Panc1 (cell line): ENCODE results near the gene BTLA.

Experiments
- CTCF ChIP-seq: fragments of 450-650 bp; IDR thresholded peaks from 2 replicates; pipeline ENCODE4 v1.5.1; 2017; ENCODE audit warnings: mild to moderate bottlenecking
- POLR2AphosphoS5 ChIP-seq: IDR thresholded peaks from 2 replicates; pipeline ENCODE4 v1.6.1; 2012; ENCODE audit warnings: mild to moderate bottlenecking, low read depth, low read length, moderate library complexity
- SIN3A ChIP-seq: IDR thresholded peaks from 2 replicates; pipeline ENCODE4 v1.6.1; 2012; ENCODE audit warnings: low read depth, mild to moderate bottlenecking, low read length, moderate library complexity, borderline replicate concordance; ENCODE audit not compliant: insufficient read depth
- TCF7L2 ChIP-seq: IDR thresholded peaks from 2 replicates; pipeline ENCODE4 v1.6.1; 2011; ENCODE audit warnings: mild to moderate bottlenecking, low read depth, low read length, inconsistent platforms

GRCh38 chr3:112425858-112426750, 73.2 kb downstream of the BTLA start:
- TF ChIP-seq POLR2AphosphoS5 (no peak), CTCF (no peak), TCF7L2 (no peak), SIN3A (no peak)
